Prostate gland (tissue), 2 donors: ENCODE results near the gene IL1A. TPM values are rescaled to one million over a fixed set of nuclear protein-coding genes. Genes with fewer than 3 reads are reported as not detected.

Experiments
- DNase-seq: peaks from one replicate; pipeline ENCODE4 v3.0.0-alpha.2; 2019; ENCODE audit warnings: low spot score
- H3K27ac ChIP-seq, 2 donors: fragments of 200-600 bp; sonication (generic); 2 replicates each; pipeline ENCODE4 v1.5.1; 2017 to 2019
- H3K27me3 ChIP-seq: fragments of 200-600 bp; sonication (generic); replicated peaks from 2 replicates; pipeline ENCODE4 v1.5.1; 2019; ENCODE audit not compliant: insufficient read depth
- H3K36me3 ChIP-seq, 2 donors: fragments of 200-600 bp; sonication (generic); 1 replicate in 1 of 2; 2 replicates in 1 of 2; pipeline versions ENCODE4 v1.5.1 to v1.8.1; 2017 to 2019
- H3K4me1 ChIP-seq: fragments of 200-600 bp; sonication (generic); replicated peaks from 2 replicates; pipeline ENCODE4 v1.5.1; 2019
- H3K4me3 ChIP-seq, 2 donors: fragments of 200-600 bp; sonication (generic); 2 replicates each; pipeline ENCODE4 v1.5.1; 2017 to 2019
- H3K9me3 ChIP-seq: fragments of 200-600 bp; sonication (generic); 2 replicates; pipeline ENCODE4 v1.5.1; 2017
- CTCF ChIP-seq, 4 experiments: fragments of 200-600 bp in 2 of 4; fragments of 450-650 bp in 2 of 4; sonication (generic) in 2 of 4; IDR thresholded peaks; 1 replicate in 3 of 4; 2 replicates in 1 of 4; pipeline ENCODE4 v1.5.1; 2016 to 2019; ENCODE audit warnings: antibody characterized with exemption in 4 of 4, mild to moderate bottlenecking in 2 of 4, moderate library complexity in 2 of 4
- POLR2A ChIP-seq: fragments of 450-650 bp; IDR thresholded peaks from one replicate; pipeline ENCODE4 v1.6.1; 2016; ENCODE audit warnings: antibody characterized with exemption, mild to moderate bottlenecking
- POLR2AphosphoS5 ChIP-seq: sonication (generic); formaldehyde crosslinking; IDR thresholded peaks from one replicate; pipeline ENCODE4 v1.6.1; 2017; ENCODE audit warnings: antibody characterized with exemption
- WGBS: methylation state at CpG from one replicate; pipeline ENCODE4 v1.1.5; 2018; 5-methylcytosine and 5-hydroxymethylcytosine counted together
- intact Hi-C: fragments of 100-400 bp; cut with DNase I; formaldehyde crosslinking; loops from one replicate; pipeline ENCODE4 v1.14.2; 2022
- total RNA-seq, 2 donors: library from RNA; depleted of rRNA; stranded (reverse); fragments of >200 nt; gene quantifications; one replicate each; pipeline ENCODE4 v1.1.0, GENCODE V29; 2016

The IL1A gene
- total RNA-seq, 2 donors from 2014 or later: 27.4 TPM; not detected in 1

- Histone ChIP-seq H3K4me1 (no peaks in the 10 kb centered on the region), H3K27ac (no peak overlapping the region), H3K9me3 (no peaks in the 10 kb centered on the region), H3K4me3 (no peak overlapping the region), H3K27me3 (no peaks in the 10 kb centered on the region), H3K36me3 (no peaks in the 10 kb centered on the region)
- TF ChIP-seq POLR2A: no peak
- WGBS: 95% methylated on average over 3 of the region's 3 CpGs
- intact Hi-C loops: no loop called here
- no peak for DNase-seq
Measured at GRCh38 chr2:112791693-112792230, 7.5 kb upstream of the IL1A start.

- H3K4me3 ChIP-seq: no peak overlapping the region
Measured at GRCh38 chr2:112791019-112791418, 6.7 kb upstream of the IL1A start.

GRCh38 chr2:112790305-112790704 lies 6.0 kb upstream of the IL1A start:
- Histone ChIP-seq H3K27ac (no peak overlapping the region), H3K4me1 (no peaks in the 10 kb centered on the region), H3K36me3 (no peaks in the 10 kb centered on the region), H3K4me3 (no peak overlapping the region), H3K27me3 (no peaks in the 10 kb centered on the region), H3K9me3 (no peaks in the 10 kb centered on the region)
- intact Hi-C loops: no loop called here
- WGBS: 98% methylated on average over 5 of the region's 5 CpGs
- no peak for TF ChIP-seq CTCF (IDR thresholded peaks at IDR 0.05)
- TF ChIP-seq POLR2A: no peak
- TF ChIP-seq POLR2AphosphoS5: no peak
- no peak for DNase-seq

More at GRCh38 chr2:112791019-112791418, 6.7 kb upstream of the IL1A start:
- no peak overlapping the region for H3K27ac ChIP-seq
- 100% methylated on average over 3 of the region's 3 CpGs for WGBS
- intact Hi-C loops: no loop called here
- no peaks in the 10 kb centered on the region for H3K9me3 ChIP-seq
- H3K4me1 ChIP-seq: no peaks in the 10 kb centered on the region
- H3K27me3 ChIP-seq: no peaks in the 10 kb centered on the region
- H3K36me3 ChIP-seq: no peaks in the 10 kb centered on the region
- no peak for TF ChIP-seq CTCF (IDR thresholded peaks at IDR 0.05)
- TF ChIP-seq POLR2AphosphoS5: no peak
- TF ChIP-seq POLR2A: no peak
- DNase-seq: no peak

GRCh38 chr2:112789186-112789585 lies 4.9 kb upstream of the IL1A start:
- no peaks in the 10 kb centered on the region for H3K27me3 ChIP-seq
- 90% methylated on average over 1 of the region's 1 CpG for WGBS
- no peaks in the 10 kb centered on the region for H3K4me1 ChIP-seq
- H3K9me3 ChIP-seq: no peaks in the 10 kb centered on the region
- intact Hi-C loops: no loop called here
- no peaks in the 10 kb centered on the region for H3K36me3 ChIP-seq
- TF ChIP-seq POLR2A: no peak
- TF ChIP-seq CTCF (IDR thresholded peaks at IDR 0.05): no peak
- TF ChIP-seq POLR2AphosphoS5: no peak
- no peak overlapping the region for H3K27ac ChIP-seq
- DNase-seq: no peak
- H3K4me3 ChIP-seq: no peak overlapping the region

- 88% methylated on average over 3 of the region's 3 CpGs for WGBS
- intact Hi-C loops: no loop called here
Measured at GRCh38 chr2:112788653-112789052, 4.4 kb upstream of the IL1A start.

More at GRCh38 chr2:112788653-112789052, 4.4 kb upstream of the IL1A start:
- Histone ChIP-seq H3K27ac (no peak overlapping the region), H3K27me3 (no peaks in the 10 kb centered on the region), H3K36me3 (no peaks in the 10 kb centered on the region), H3K9me3 (no peaks in the 10 kb centered on the region), H3K4me1 (no peaks in the 10 kb centered on the region), H3K4me3 (no peak overlapping the region)
- no peak for TF ChIP-seq POLR2AphosphoS5
- no peak for TF ChIP-seq POLR2A
- TF ChIP-seq CTCF (IDR thresholded peaks at IDR 0.05): no peak
- DNase-seq: no peak
